H9 (cell line): ENCODE results near the gene SECISBP2. TPM values are rescaled to one million over a fixed set of nuclear protein-coding genes. Genes with fewer than 3 reads are reported as not detected.

Experiments
- DNase-seq: peaks from one replicate; pipeline ENCODE4 v3.0.0-alpha.2; 2017
- H2AFZ ChIP-seq: one replicate; pipeline ENCODE4 v1.6.1; 2013; ENCODE audit warnings: mild to moderate bottlenecking, low read length, control low read depth, moderate library complexity
- H2AK5ac ChIP-seq: 2 replicates; pipeline ENCODE4 v1.6.1; 2013; ENCODE audit warnings: low read length, control low read depth, mixed read lengths; ENCODE audit not compliant: insufficient read length
- H2BK120ac ChIP-seq: one replicate; pipeline ENCODE4 v1.6.1; 2013; ENCODE audit warnings: low read depth, mild to moderate bottlenecking, low read length, control low read depth, inconsistent platforms; ENCODE audit not compliant: poor library complexity, severe bottlenecking
- H2BK12ac ChIP-seq: 2 replicates; pipeline ENCODE4 v1.6.1; 2013; ENCODE audit warnings: low read length, control low read depth, mixed read lengths, low read depth; ENCODE audit not compliant: insufficient read length
- H2BK15ac ChIP-seq: 2 replicates; pipeline ENCODE4 v1.6.1; 2013; ENCODE audit warnings: low read depth, low read length, control low read depth
- H2BK20ac ChIP-seq: one replicate; pipeline ENCODE4 v1.6.1; 2013; ENCODE audit warnings: low read depth, mild to moderate bottlenecking, low read length, control low read depth, inconsistent platforms; ENCODE audit not compliant: poor library complexity, severe bottlenecking
- H2BK5ac ChIP-seq: 2 replicates; pipeline ENCODE4 v1.6.1; 2013; ENCODE audit warnings: low read length, control low read depth, mixed read lengths; ENCODE audit not compliant: insufficient read length
- H3K14ac ChIP-seq: 2 replicates; pipeline ENCODE4 v1.6.1; 2013; ENCODE audit warnings: low read length, control low read depth; ENCODE audit not compliant: insufficient read depth
- H3K18ac ChIP-seq: 2 replicates; pipeline ENCODE4 v1.6.1; 2013; ENCODE audit warnings: low read depth, mild to moderate bottlenecking, mixed read lengths, low read length, control low read depth; ENCODE audit not compliant: insufficient read length
- H3K23ac ChIP-seq: 2 replicates; pipeline ENCODE4 v1.6.1; 2013; ENCODE audit warnings: low read length, control low read depth, mixed read lengths, low read depth; ENCODE audit not compliant: insufficient read length
- H3K23me2 ChIP-seq: 2 replicates; pipeline ENCODE4 v1.6.1; 2013; ENCODE audit warnings: low read depth, mild to moderate bottlenecking, mixed read lengths, low read length, control low read depth; ENCODE audit not compliant: insufficient read length, poor library complexity, severe bottlenecking
- H3K27ac ChIP-seq: 2 replicates; pipeline ENCODE4 v1.5.1; 2013; ENCODE audit warnings: low read length, control low read depth, mixed read lengths, low read depth; ENCODE audit not compliant: insufficient read length
- H3K27me3 ChIP-seq: 2 replicates; pipeline ENCODE4 v1.6.1; 2013; ENCODE audit warnings: low read length, control low read depth, inconsistent platforms; ENCODE audit not compliant: insufficient read depth
- H3K4ac ChIP-seq: 2 replicates; pipeline ENCODE4 v1.6.1; 2013; ENCODE audit warnings: low read depth, mild to moderate bottlenecking, control low read depth, inconsistent platforms, low read length, moderate library complexity
- H3K4me1 ChIP-seq: 2 replicates; pipeline ENCODE4 v1.6.1; 2013; ENCODE audit warnings: low read length, control low read depth, inconsistent platforms; ENCODE audit not compliant: insufficient read depth
- H3K4me2 ChIP-seq: 2 replicates; pipeline ENCODE4 v1.6.1; 2013; ENCODE audit warnings: low read length, control low read depth, mixed read lengths; ENCODE audit not compliant: insufficient read length, insufficient read depth
- H3K56ac ChIP-seq: 2 replicates; pipeline ENCODE4 v1.6.1; 2013; ENCODE audit warnings: low read depth, mild to moderate bottlenecking, mixed read lengths, low read length, control low read depth; ENCODE audit not compliant: insufficient read length
- H3K79me1 ChIP-seq: 2 replicates; pipeline ENCODE4 v1.6.1; 2013; ENCODE audit warnings: low read depth, mild to moderate bottlenecking, moderate library complexity, low read length, control low read depth, inconsistent platforms; ENCODE audit not compliant: insufficient read depth, poor library complexity, severe bottlenecking
- H3K79me2 ChIP-seq: 2 replicates; pipeline ENCODE4 v1.6.1; 2013; ENCODE audit warnings: low read length, control low read depth, inconsistent platforms; ENCODE audit not compliant: insufficient read depth
- H3K9ac ChIP-seq: 2 replicates; pipeline ENCODE4 v1.6.1; 2013; ENCODE audit warnings: low read length, control low read depth, mixed read lengths; ENCODE audit not compliant: insufficient read length; ENCODE audit errors: extremely low read depth
- H3K9me3 ChIP-seq: one replicate; pipeline ENCODE4 v1.6.1; 2013; ENCODE audit warnings: low read depth, low read length, inconsistent platforms; ENCODE audit not compliant: control insufficient read depth
- H3T11ph ChIP-seq: one replicate; pipeline ENCODE4 v1.6.1; 2013; ENCODE audit warnings: mild to moderate bottlenecking, low read length, control low read depth, inconsistent platforms
- H4K20me1 ChIP-seq: one replicate; pipeline ENCODE4 v1.6.1; 2013; ENCODE audit not compliant: control insufficient read depth, insufficient read length, insufficient read depth
- H4K5ac ChIP-seq: 2 replicates; pipeline ENCODE4 v1.6.1; 2013; ENCODE audit warnings: low read depth, mild to moderate bottlenecking, mixed read lengths, low read length, control low read depth; ENCODE audit not compliant: insufficient read length
- H4K8ac ChIP-seq: replicated peaks from 2 replicates; pipeline ENCODE4 v1.6.1; 2013; ENCODE audit warnings: low read length, control low read depth, mixed read lengths, low read depth; ENCODE audit not compliant: insufficient read length
- H4K91ac ChIP-seq: 2 replicates; pipeline ENCODE4 v1.6.1; 2013; ENCODE audit warnings: low read depth, mild to moderate bottlenecking, moderate library complexity, mixed read lengths, low read length, control low read depth; ENCODE audit not compliant: insufficient read length
- H3K27ac Mint-ChIP-seq, 3 experiments: 2 replicates in 2 of 3; 3 replicates in 1 of 3; pipeline ENCODE4 v1.8.0; 2020 to 2021; ENCODE audit warnings: mixed read lengths in 3 of 3, mild to moderate bottlenecking in 1 of 3, moderate library complexity in 1 of 3
- H3K27me3 Mint-ChIP-seq: 2 replicates; pipeline ENCODE4 v1.8.0; 2021; ENCODE audit warnings: low read depth, mild to moderate bottlenecking, moderate library complexity, mixed read lengths
- H3K36me3 Mint-ChIP-seq, 3 experiments: 2 replicates in 2 of 3; 3 replicates in 1 of 3; pipeline ENCODE4 v1.8.0; 2020 to 2021; ENCODE audit warnings: low read depth in 3 of 3, mixed read lengths in 3 of 3; ENCODE audit not compliant: insufficient read depth in 1 of 3
- H3K4me1 Mint-ChIP-seq, 2 experiments: 2 replicates each; pipeline ENCODE4 v1.8.0; 2020; ENCODE audit warnings: mixed read lengths in 2 of 2
- H3K4me3 Mint-ChIP-seq, 2 experiments: 2 replicates in 1 of 2; 3 replicates in 1 of 2; pipeline ENCODE4 v1.8.0; 2020 to 2021; ENCODE audit warnings: mild to moderate bottlenecking in 2 of 2, mixed read lengths in 2 of 2, moderate library complexity in 1 of 2
- H3K9me3 Mint-ChIP-seq, 2 experiments: 2 replicates in 1 of 2; 3 replicates in 1 of 2; pipeline ENCODE4 v1.8.0; 2020; ENCODE audit warnings: mild to moderate bottlenecking in 2 of 2, mixed read lengths in 2 of 2, moderate library complexity in 1 of 2
- WGBS: extraction: QIAGEN DNeasy Blood & Tissue Kit; methylation state at CpG from one replicate; pipeline ENCODE4 v1.1.7; 2013; ENCODE audit warnings: missing lambda C conversion rate, low lambda C conversion rate, mixed read lengths; ENCODE audit not compliant: insufficient read length; ENCODE audit errors: extremely low coverage; 5-methylcytosine and 5-hydroxymethylcytosine counted together
- total RNA-seq: library from RNA; stranded (reverse); gene quantifications from 2 replicates; pipeline ENCODE4 v1.2.1, GENCODE V29; 2021
- TF ChIP-seq, protein P1 (sequence below): fragments of 200-600 bp; sonication (generic); conservative IDR thresholded peaks from 3 replicates; pipeline ENCODE4 v1.8.0; 2021; ENCODE audit warnings: antibody characterized with exemption, mild to moderate bottlenecking

The SECISBP2 gene
- total RNA-seq, 1 experiment from 2014 or later, result 62.7 TPM

DNA sequence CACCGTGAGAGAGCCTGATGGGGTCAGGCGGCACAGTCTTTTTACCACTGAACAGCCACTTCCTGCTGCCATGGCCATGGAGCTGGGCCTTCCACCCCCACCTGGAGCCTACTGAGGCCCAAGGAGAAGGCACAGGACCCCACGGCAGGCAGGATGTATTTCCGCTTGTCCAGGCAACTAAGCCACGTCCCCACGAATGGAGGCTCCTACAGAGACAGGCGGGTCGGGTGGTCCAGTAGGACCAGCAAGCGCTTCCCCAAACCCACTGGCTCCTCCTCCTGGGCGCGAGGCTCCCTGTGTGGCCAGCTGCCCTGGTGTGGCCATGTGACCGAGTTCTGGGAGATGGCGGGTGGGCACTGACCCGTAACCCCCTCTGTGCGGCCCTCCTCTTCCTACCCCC, 66.5 kb downstream of the SECISBP2 start:
- Mint-ChIP-seq H3K27me3 (no peaks in the 10 kb centered on the region), H3K36me3 (peaks cover 20 to 82% (median 68%) of the 10 kb centered on the region in 3 experiments; a peak in 6 of 7 replicates), H3K4me1 (peaks cover 0 to 2% of the 10 kb centered on the region in 2 experiments; a peak in 1 of 4 replicates), H3K27ac (no peak overlapping the region; a peak in 1 of 7 replicates), H3K9me3 (no peaks in the 10 kb centered on the region), H3K4me3 (no peak overlapping the region)
- Histone ChIP-seq H4K91ac (no peak overlapping the region), H3T11ph (no peak overlapping the region), H4K8ac (no peak overlapping the region), H3K23ac (no peak overlapping the region), H3K4me2 (no peak overlapping the region), H4K20me1 (no peaks in the 10 kb centered on the region), H3K79me1 (no peaks in the 10 kb centered on the region), H3K9me3 (no peaks in the 10 kb centered on the region), H2BK120ac (no peak overlapping the region), H2BK12ac (no peak overlapping the region), H4K5ac (no peak overlapping the region), H2BK5ac (no peak overlapping the region), H3K4me1 (no peaks in the 10 kb centered on the region), H2AK5ac (no peak overlapping the region), H3K79me2 (no peaks in the 10 kb centered on the region), H2AFZ (no peak overlapping the region), H2BK20ac (no peak overlapping the region), H3K14ac (no peak overlapping the region), H2BK15ac (no peak overlapping the region), H3K23me2 (no peaks in the 10 kb centered on the region), H3K4ac (no peak overlapping the region), H3K18ac (no peak overlapping the region), H3K9ac (no peak overlapping the region), H3K27ac (no peak overlapping the region), H3K27me3 (no peaks in the 10 kb centered on the region), H3K56ac (no peak overlapping the region)
- DNase-seq, result no peak
- WGBS, result no CpG with 5 or more reads among the region's 15 CpGs
- TF ChIP-seq, protein P1, sequence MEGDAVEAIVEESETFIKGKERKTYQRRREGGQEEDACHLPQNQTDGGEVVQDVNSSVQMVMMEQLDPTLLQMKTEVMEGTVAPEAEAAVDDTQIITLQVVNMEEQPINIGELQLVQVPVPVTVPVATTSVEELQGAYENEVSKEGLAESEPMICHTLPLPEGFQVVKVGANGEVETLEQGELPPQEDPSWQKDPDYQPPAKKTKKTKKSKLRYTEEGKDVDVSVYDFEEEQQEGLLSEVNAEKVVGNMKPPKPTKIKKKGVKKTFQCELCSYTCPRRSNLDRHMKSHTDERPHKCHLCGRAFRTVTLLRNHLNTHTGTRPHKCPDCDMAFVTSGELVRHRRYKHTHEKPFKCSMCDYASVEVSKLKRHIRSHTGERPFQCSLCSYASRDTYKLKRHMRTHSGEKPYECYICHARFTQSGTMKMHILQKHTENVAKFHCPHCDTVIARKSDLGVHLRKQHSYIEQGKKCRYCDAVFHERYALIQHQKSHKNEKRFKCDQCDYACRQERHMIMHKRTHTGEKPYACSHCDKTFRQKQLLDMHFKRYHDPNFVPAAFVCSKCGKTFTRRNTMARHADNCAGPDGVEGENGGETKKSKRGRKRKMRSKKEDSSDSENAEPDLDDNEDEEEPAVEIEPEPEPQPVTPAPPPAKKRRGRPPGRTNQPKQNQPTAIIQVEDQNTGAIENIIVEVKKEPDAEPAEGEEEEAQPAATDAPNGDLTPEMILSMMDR, result no peak
